OCI-LY1 (cell line): ENCODE measurements around the gene DENND4B.

ENCODE experiments used
- CTCF ChIP-seq: fragments of 200-600 bp; sonication (generic), shearing (Covaris generic); IDR thresholded peaks from 2 replicates; pipeline ENCODE4 v1.5.1; 2017; ENCODE audit warnings: mild to moderate bottlenecking, antibody characterized with exemption, low read length, moderate library complexity, mixed read lengths
- EZH2 ChIP-seq: fragments of 200-600 bp; sonication (generic), shearing (Covaris generic); IDR thresholded peaks from 2 replicates; pipeline ENCODE4 v1.8.0; 2017; ENCODE audit warnings: borderline replicate concordance, mixed run types, mild to moderate bottlenecking, antibody characterized with exemption, low read length, moderate library complexity, mixed read lengths

GRCh38 chr1:153933955-153934354 lies 12.6 kb downstream of the DENND4B start:
- TF ChIP-seq CTCF (no peak), EZH2 (no peak)
